ENCODE data around the gene BCL11A. TPM values are rescaled to one million over a fixed set of nuclear protein-coding genes. Genes with fewer than 3 reads are reported as not detected.

The BCL11A gene
- total and polyA plus RNA-seq, 10 donors: 41.1 to 121 (median 84.0) TPM

DNA sequence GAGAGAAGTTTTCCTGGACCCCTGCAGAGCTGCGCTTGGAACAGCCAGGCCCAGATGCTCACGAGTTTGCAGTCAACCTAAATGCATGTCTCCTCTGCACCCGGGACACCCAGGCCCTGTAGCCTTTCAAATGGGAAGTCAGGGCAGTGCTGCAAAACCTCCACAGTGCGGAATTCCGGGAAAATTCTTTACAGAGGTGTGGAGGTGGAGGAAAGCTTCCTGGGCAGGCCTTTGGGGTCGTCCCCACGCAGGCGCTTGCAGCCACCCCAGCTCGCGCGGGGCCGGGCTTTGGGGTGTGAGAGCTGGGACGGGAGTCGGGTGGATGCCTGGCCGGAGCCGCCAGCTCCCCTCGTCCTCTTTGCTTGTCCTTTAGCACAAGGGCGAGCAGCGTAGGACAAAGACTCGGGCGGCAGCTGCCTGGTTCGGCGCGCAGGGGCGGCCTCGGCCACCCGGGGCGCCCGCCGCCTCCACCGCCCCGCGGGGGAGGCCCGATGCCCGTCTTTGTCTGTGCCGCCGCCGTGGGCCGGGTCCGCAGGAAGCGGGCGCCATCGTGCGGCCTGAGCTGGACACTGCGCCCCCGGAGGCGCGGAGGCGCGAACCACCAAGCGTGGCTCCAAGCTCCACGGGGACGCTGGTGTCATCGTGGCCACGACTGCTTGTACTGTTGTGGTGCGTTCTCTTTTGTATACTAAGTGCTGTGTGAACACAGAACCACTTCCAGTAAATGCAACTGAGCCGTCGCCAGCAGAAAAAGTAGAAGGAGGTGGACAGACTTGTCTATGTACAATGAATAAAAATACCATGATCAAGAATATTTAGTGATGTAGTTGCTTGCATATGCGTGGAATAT is 28.2 kb upstream of the BCL11A start:
- WGBS, 5 donors: 4 to 10% (median 6%) methylated on average over 35 to 59 of the region's 59 CpGs

DNA sequence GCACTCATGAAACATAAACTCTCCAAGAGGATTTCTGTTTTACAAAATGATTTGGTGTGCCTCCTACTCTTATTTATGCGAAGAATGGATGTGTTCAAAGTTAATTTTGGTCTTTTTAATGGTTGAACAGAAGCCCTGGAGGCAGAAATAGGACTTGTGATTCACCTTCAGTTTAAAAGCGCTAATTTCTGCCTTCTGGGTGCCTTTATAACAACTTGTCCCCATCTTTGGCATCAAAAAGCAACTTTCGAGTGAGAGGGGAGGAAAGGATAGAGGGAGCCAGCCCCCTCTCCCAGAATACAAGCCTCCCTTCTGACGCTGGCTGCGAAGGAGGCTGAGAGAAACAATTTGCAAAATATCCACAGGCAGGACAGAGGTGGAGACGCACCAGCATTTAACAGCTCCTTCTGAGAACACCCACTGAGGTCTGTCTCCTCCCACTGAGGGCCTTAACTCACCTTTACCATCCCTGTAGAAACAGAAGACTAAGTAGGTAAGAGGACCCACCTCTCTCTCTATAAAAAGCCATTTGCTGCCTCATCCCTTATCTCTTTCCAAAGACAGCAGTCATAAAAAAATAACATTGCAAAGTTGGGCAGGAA is 24.3 kb upstream of the BCL11A start:
- Histone ChIP-seq H3K4me3 (no peak overlapping the region), H3K9me3 (no peaks in the 10 kb centered on the region), H3K4me1 (peaks cover 0 to 13% (median 10%) of the 10 kb centered on the region in 6 donors), H3K27me3 (replicated peaks in 1 of 7) (peaks cover 0 to 25% (median 10%) of the 10 kb centered on the region in 7 donors), H3K36me3 (no peaks in the 10 kb centered on the region), H3K27ac (no peak overlapping the region)
- TF ChIP-seq POLR2A (IDR thresholded peaks at IDR 0.05): no peak
- no peak for TF ChIP-seq POLR2AphosphoS5 (IDR thresholded peaks at IDR 0.05)
- TF ChIP-seq, protein P1, sequence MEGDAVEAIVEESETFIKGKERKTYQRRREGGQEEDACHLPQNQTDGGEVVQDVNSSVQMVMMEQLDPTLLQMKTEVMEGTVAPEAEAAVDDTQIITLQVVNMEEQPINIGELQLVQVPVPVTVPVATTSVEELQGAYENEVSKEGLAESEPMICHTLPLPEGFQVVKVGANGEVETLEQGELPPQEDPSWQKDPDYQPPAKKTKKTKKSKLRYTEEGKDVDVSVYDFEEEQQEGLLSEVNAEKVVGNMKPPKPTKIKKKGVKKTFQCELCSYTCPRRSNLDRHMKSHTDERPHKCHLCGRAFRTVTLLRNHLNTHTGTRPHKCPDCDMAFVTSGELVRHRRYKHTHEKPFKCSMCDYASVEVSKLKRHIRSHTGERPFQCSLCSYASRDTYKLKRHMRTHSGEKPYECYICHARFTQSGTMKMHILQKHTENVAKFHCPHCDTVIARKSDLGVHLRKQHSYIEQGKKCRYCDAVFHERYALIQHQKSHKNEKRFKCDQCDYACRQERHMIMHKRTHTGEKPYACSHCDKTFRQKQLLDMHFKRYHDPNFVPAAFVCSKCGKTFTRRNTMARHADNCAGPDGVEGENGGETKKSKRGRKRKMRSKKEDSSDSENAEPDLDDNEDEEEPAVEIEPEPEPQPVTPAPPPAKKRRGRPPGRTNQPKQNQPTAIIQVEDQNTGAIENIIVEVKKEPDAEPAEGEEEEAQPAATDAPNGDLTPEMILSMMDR (IDR thresholded peaks at IDR 0.05 in 8 of 11, conservative IDR thresholded peaks at IDR 0.05 in 3 of 11): no peak
- DNase-seq: no peak
- WGBS, 5 donors: 76 to 85% (median 82%) methylated on average over 6 of the region's 6 CpGs
- intact Hi-C loops (cut with DNase I; ENCODE audit: low total_unique reads): no loop called here

More for the DNA sequence above, 28.2 kb upstream of the BCL11A start:
- Histone ChIP-seq H3K4me1 (peaks cover 0 to 13% (median 10%) of the 10 kb centered on the region in 6 donors), H3K4me3 (peak overlapping the region in 6 of 8 donors; percentile 10 to 65 (median 28)), H3K36me3 (no peaks in the 10 kb centered on the region), H3K27ac (no peak overlapping the region), H3K9me3 (no peaks in the 10 kb centered on the region), H3K27me3 (replicated peaks in 1 of 7) (peaks cover 0 to 33% (median 10%) of the 10 kb centered on the region in 7 donors)
- DNase-seq: peak; percentile 95
- intact Hi-C loops (cut with DNase I; ENCODE audit: low total_unique reads): loop anchor here (10.0 kb wide), 1 partner anchor 1557 kb away; no protein-coding TSS in a partner anchor
- TF ChIP-seq, protein P1 (IDR thresholded peaks at IDR 0.05 in 8 of 11, conservative IDR thresholded peaks at IDR 0.05 in 3 of 11): peak; percentile 70 to 98 (median 94)
- TF ChIP-seq POLR2AphosphoS5 (IDR thresholded peaks at IDR 0.05) (peak in 2 of 3 donors; percentile 34 to 62), POLR2A (IDR thresholded peaks at IDR 0.05) (no peak)

DNA sequence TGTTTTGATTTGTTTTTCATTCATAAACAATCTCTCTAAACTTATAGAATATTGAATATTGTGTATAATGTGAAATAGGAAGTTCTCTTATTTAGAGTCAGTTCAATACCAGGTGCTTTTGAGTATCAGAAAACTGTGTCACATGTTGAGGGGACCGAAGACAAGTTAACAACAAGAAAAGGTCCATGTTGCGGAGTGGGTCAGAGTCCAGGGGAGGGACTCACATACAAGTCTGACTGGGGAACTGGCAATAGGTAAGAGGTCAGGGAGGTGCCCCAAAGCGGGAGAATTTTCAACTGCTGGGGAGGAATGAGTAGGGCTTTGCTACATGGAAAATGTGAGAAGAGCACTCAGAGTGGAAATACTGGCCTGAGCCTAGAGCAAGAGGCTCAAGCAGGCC is 19.8 kb upstream of the BCL11A start:
- no peak overlapping the region for H3K27ac ChIP-seq
- TF ChIP-seq, protein P1 (IDR thresholded peaks at IDR 0.05 in 8 of 11, conservative IDR thresholded peaks at IDR 0.05 in 3 of 11): no peak
- no peak for TF ChIP-seq POLR2AphosphoS5 (IDR thresholded peaks at IDR 0.05)
- no peak for TF ChIP-seq POLR2A (IDR thresholded peaks at IDR 0.05)
- H3K9me3 ChIP-seq: no peaks in the 10 kb centered on the region
- no peak overlapping the region for H3K4me3 ChIP-seq
- H3K4me1 ChIP-seq: peaks cover 5 to 21% (median 16%) of the 10 kb centered on the region in 6 donors
- DNase-seq: no peak
- intact Hi-C loops (cut with DNase I; ENCODE audit: low total_unique reads): no loop called here
- 85 to 100% (median 95%) methylated on average over 3 of the region's 3 CpGs for WGBS, 5 donors
- no peaks in the 10 kb centered on the region for H3K36me3 ChIP-seq
- H3K27me3 ChIP-seq (replicated peaks in 1 of 7): peaks cover 3 to 44% (median 29%) of the 10 kb centered on the region in 7 donors

DNA sequence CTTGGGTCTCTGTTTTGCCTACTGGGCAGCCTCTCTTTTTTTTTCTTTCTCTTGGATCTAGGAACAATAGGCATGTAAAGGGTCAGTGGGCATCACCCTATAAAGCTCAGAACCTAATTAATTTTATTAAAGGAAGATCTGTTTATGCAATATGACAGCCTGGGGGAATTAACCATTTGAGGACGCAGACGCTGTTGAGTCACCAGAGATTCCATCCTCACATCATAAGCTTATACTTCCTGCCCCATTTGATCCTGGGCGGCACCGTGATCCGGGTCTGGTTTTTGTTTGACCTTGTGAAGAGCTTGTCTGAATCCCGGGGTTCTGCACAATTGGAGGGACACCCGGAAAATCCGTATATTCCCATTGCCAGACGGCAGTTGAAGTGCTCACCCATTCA is 16.8 kb upstream of the BCL11A start:
- Histone ChIP-seq H3K27ac (no peak overlapping the region), H3K4me1 (peaks cover 5 to 26% (median 17%) of the 10 kb centered on the region in 6 donors), H3K4me3 (peak overlapping the region in 3 of 8 donors; percentile 37 to 64 (median 39)), H3K27me3 (replicated peaks in 1 of 7) (peaks cover 3 to 73% (median 40%) of the 10 kb centered on the region in 7 donors), H3K36me3 (no peaks in the 10 kb centered on the region), H3K9me3 (no peaks in the 10 kb centered on the region)
- DNase-seq: no peak
- 5 to 7% (median 6%) methylated on average over 9 of the region's 9 CpGs for WGBS, 5 donors
- TF ChIP-seq POLR2AphosphoS5 (IDR thresholded peaks at IDR 0.05) (no peak), POLR2A (IDR thresholded peaks at IDR 0.05) (no peak)
- TF ChIP-seq, protein P1 (IDR thresholded peaks at IDR 0.05 in 8 of 11, conservative IDR thresholded peaks at IDR 0.05 in 3 of 11): no peak
- intact Hi-C loops (cut with DNase I; ENCODE audit: low total_unique reads): no loop called here
